ENCODE data around the gene SPON1. TPM values are rescaled to one million over a fixed set of nuclear protein-coding genes. Genes with fewer than 3 reads are reported as not detected.

The SPON1 gene
- total and polyA plus RNA-seq, 10 of the 15 experiments (the other 5 are each of a cell fraction or from before 2014, with no cell fraction given): 0.13 to 1.1 (median 0.18) TPM; not detected in 5

- TF ChIP-seq ZBTB11 (CRISPR knock-in tag; IDR thresholded peaks at IDR 0.05) (no peak), NRF1 (conservative IDR thresholded peaks at IDR 0.05; ENCODE audit: low read depth, low read length) (no peak), ZBTB33 (IDR thresholded peaks at IDR 0.05) (no peak), EZH2 (IDR thresholded peaks at IDR 0.05; ENCODE audit: borderline replicate concordance, control insufficient read depth, low read depth, low read length) (no peak)
These were observed 132.0 kb downstream of the SPON1 start (continued) for GRCh38 chr11:14094481-14095037.

- ChIA-PET RAD21 (ENCODE audit: unreplicated experiment) (no interaction called here), POLR2A (no interaction called here), SMC1A (ENCODE audit: uncharacterized antibody, unreplicated experiment) (no interaction called here), CTCF (no interaction called here)
- BruUV-seq (replicated peaks): no TSS peak
- Histone ChIP-seq H3K9ac (ENCODE audit: control insufficient read depth, insufficient read depth, low read length) (no peak overlapping the region), H4K20me1 (ENCODE audit: control insufficient read depth, insufficient read depth) (no peaks in the 10 kb centered on the region), H2AFZ (ENCODE audit: control insufficient read depth, low read depth, low read length) (no peak overlapping the region), H3K4me2 (ENCODE audit: control insufficient read depth, insufficient read depth) (no peak overlapping the region), H3K9me3 (replicated peaks; ENCODE audit: control insufficient read depth, insufficient read depth, low read length) (no peaks in the 10 kb centered on the region), H3K79me2 (ENCODE audit: control insufficient read depth, insufficient read depth, low read length) (no peaks in the 10 kb centered on the region), H3K4me1 (ENCODE audit: control insufficient read depth, insufficient read depth, low read length) (no peaks in the 10 kb centered on the region), H3K27ac (ENCODE audit: control insufficient read depth, insufficient read depth) (no peak overlapping the region), H3K27me3 (replicated peaks in 1 of 2; ENCODE audit: control insufficient read depth in 2 of 2, insufficient read depth in 2 of 2, low read length in 1 of 2) (no peaks in the 10 kb centered on the region), H3K36me3 (ENCODE audit: control insufficient read depth in 2 of 2, insufficient read depth in 2 of 2, low read length in 1 of 2) (no peaks in the 10 kb centered on the region), H3K4me3 (no peak overlapping the region)
- intact Hi-C loops (cut with micrococcal nuclease; ENCODE audit: unreplicated experiment): no loop called here
- in situ Hi-C loops (cut with MboI): no loop called here
- FAIRE-seq (no peak), ATAC-seq (no peak), DNase-seq (ENCODE audit: low read depth, low spot score) (no peak)
- WGBS (ENCODE audit: insufficient coverage, insufficient replicate concordance, low lambda C conversion rate, missing lambda C conversion rate): 39% methylated on average over 1 of the region's 1 CpG
- TF ChIP-seq CEBPB (IDR thresholded peaks at IDR 0.05; ENCODE audit: borderline replicate concordance in 1 of 2, low read depth in 2 of 2, low read length in 2 of 2) (no peak), ZNF207 (IDR thresholded peaks at IDR 0.05; ENCODE audit: borderline replicate concordance) (no peak), GABPA (IDR thresholded peaks at IDR 0.05; ENCODE audit: low read depth) (no peak), KAT2A (conservative IDR thresholded peaks at IDR 0.05; ENCODE audit: control insufficient read depth, low read depth, low read length) (no peak), YY1 (IDR thresholded peaks at IDR 0.05; ENCODE audit: low read depth, low read length) (no peak), POLR2AphosphoS5 (IDR thresholded peaks at IDR 0.05; ENCODE audit: low read length) (no peak), ZBTB40 (IDR thresholded peaks at IDR 0.05; ENCODE audit: borderline replicate concordance) (no peak), CBFB (IDR thresholded peaks at IDR 0.05; ENCODE audit: low read depth) (no peak)
These were observed 133.4 kb downstream of the SPON1 start for GRCh38 chr11:14095882-14096281.
